ENCODE measurements around the gene ARSB. TPM values are rescaled to one million over a fixed set of nuclear protein-coding genes. Genes with fewer than 3 reads are reported as not detected.
"Not testable (repeated sequence)": the region's sequence is repeated elsewhere in the genome, so short reads cannot be mapped to it uniquely, and the experiment has no call there.

The ARSB gene
- polyA plus RNA-seq, 4 donors, result 16.5 to 22.6 (median 22.0) TPM

GRCh38 chr5:78997090-78997489 lies 12.0 kb upstream of the ARSB start:
- DNase-seq (ENCODE audit: low read depth in 4 of 4, low spot score in 3 of 4), result no peak

- no peak for DNase-seq (ENCODE audit: low read depth in 4 of 4, low spot score in 3 of 4)
Observed at GRCh38 chr5:78995521-78996007, 10.5 kb upstream of the ARSB start.

DNA sequence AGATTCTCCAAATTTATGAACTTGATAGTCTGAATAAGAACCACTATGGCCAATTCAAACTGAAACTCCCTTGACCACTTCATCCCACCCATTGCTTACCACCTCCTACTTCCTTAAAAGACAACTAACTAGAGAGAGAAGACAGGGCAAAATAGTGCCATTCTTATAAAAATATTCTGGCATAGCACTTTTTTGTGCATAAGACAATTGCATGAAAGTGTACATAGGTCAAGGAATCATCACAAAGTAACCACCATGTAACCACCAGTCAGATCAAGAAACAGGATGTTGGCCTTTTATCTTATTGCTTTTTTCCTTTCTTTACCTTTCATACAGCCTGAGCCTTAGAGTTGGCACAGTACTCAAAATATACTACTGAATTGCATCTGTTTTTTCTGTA lies 8.1 kb upstream of the ARSB start:
- DNase-seq (ENCODE audit: low read depth in 4 of 4, low spot score in 3 of 4), result no peak

DNA sequence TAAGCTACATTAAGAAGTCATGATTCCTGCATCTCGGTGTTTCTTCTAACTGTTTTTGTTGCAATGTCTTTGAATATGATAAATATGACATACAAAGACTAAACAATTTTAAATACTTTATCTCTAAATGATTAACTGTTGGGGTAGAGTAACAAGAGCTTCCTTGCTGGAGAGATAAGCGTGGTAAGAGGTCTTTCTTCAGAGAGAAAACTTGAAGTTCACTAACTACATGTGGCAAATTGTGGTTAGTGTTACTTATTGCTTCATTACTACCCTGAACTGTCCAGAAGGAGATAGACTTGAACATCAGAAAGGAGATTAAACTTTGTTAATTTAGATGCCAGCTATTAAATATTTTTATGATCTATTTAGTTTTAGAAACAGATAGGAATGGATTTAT lies 7.0 kb upstream of the ARSB start:
- DNase-seq (ENCODE audit: low read depth in 4 of 4, low spot score in 3 of 4), result no peak

DNA sequence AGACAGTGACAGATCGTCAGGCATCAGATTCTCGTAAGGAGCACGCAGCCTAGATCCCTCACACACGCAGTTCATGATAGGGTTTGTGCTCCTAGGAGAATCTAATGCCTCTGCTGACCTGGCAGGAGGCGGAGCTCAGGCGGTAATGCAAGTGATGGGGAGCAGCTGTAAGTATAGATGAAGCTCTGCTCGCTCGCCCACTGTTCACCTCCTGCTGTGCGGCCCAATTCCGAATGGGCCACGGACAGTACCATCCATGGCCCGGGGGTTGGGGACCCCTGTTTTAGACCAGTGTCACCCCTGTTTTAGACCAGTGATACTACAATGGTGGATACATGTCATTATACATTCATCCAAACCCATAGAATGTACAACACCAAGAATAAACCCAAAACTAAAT lies 4.0 kb upstream of the ARSB start:
- no peak for DNase-seq (ENCODE audit: low read depth in 4 of 4, low spot score in 3 of 4)

- DNase-seq (ENCODE audit: low read depth in 4 of 4, low spot score in 3 of 4), result no peak
Observed at GRCh38 chr5:78985725-78986223, 664 bp upstream of the ARSB start.

DNA sequence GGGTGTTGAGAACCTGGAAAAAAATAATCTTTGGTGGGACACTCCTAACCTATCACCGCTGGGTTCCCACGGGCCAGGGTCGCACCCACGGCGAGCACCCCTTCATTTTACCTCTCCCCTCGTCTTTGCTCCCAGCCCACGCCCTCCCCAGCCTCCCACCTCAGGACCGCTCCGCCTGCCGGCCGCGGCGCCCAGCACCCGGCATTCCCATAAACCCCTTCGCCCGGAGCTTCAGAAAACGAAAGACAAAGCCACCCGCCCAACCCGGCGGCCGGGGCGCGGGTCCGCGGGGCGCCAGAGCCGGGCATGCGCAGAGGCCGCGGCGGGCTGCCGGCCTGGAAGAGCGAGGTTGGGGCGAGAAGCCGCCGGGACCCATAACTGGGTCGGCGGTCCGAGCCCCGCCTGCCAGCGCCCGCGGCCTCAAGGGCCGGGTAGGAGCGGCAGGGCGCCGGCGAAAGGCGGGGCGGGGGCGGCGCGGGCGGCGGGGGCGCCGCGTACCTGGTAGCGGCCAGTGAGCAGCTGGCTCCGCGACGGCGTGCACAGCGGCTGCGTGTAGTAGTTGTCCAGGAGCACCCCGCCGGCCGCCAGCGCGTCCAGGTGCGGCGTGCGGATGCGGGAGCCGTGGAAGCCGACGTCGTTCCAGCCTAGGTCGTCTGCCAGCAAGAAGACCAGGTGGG lies 533 bp downstream of the ARSB start:
- peak; percentile 70 to 83 (median 78) for DNase-seq (ENCODE audit: low read depth in 4 of 4, low spot score in 3 of 4)

- peak in 1 of 4 donors; percentile 36 for DNase-seq (ENCODE audit: low read depth in 4 of 4, low spot score in 3 of 4)
Observed at GRCh38 chr5:78983601-78984438, 1.3 kb downstream of the ARSB start.

DNA sequence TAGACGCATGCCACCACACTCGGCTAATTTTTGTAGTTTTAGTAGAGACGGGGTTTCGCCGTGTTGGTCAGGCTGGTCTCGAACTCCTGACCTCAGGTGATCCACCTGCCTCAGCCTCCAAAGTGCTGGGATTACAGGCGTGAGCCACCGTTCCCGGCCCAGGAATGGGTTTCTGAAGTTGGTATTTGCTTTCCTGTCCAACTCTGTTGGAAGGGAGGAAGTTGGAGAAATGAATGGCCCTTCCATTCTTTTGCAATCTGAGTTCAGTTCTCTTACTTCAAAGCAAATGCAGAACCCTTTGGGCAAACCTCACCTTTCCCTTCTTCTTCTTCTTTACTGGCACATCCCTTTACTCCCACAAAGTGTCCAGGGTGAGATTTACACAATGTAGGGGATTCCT lies 1.9 kb downstream of the ARSB start:
- not testable (repeated sequence) for DNase-seq (ENCODE audit: low read depth in 4 of 4, low spot score in 3 of 4)

DNA sequence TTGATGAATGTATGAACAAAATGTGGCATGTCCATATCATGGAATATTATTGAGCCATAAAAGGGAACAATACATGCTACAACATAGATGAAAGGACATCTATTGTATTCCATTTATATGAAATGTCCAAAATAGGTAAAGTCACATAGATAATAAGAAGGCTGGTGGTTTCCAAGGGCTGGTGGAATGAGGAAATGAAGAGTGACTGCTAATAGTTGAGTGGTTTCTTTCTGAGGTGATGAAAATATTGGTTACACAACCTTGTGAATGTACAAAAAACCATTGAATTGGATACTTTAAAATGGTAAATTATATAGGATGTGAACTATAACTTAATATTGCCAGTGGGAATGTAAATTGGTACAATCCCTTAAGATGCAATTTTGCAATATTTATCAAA lies 5.2 kb downstream of the ARSB start:
- DNase-seq (ENCODE audit: low read depth in 4 of 4, low spot score in 3 of 4), result no peak

- DNase-seq (ENCODE audit: low read depth in 4 of 4, low spot score in 3 of 4), result no peak
Observed at GRCh38 chr5:78979117-78979742, 5.9 kb downstream of the ARSB start.

- no peak for DNase-seq (ENCODE audit: low read depth in 4 of 4, low spot score in 3 of 4)
Observed at GRCh38 chr5:78975035-78975434, 10.1 kb downstream of the ARSB start.

- DNase-seq (ENCODE audit: low read depth in 4 of 4, low spot score in 3 of 4), result no peak
Observed at GRCh38 chr5:78974601-78975000, 10.5 kb downstream of the ARSB start.

DNA sequence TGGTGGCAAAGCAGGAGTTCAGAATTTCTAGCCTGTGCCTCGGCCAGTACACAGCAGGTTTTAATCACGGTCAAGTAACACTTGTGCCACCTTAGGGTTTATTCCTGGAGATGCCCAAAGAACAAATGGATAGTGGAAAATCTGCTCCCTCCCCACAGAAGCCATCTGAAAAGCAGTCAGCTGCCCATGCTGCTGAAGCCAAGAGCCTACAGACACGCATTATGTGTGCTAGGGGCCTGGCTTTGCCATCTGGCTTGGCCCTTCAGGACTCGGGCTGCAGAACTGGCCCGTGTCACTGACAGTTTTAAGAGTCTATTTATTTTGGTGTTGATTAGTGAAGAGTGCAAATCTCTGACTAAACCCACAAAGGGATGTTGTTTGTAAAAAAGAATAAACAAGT lies 11.1 kb downstream of the ARSB start:
- no peak for DNase-seq (ENCODE audit: low read depth in 4 of 4, low spot score in 3 of 4)

DNA sequence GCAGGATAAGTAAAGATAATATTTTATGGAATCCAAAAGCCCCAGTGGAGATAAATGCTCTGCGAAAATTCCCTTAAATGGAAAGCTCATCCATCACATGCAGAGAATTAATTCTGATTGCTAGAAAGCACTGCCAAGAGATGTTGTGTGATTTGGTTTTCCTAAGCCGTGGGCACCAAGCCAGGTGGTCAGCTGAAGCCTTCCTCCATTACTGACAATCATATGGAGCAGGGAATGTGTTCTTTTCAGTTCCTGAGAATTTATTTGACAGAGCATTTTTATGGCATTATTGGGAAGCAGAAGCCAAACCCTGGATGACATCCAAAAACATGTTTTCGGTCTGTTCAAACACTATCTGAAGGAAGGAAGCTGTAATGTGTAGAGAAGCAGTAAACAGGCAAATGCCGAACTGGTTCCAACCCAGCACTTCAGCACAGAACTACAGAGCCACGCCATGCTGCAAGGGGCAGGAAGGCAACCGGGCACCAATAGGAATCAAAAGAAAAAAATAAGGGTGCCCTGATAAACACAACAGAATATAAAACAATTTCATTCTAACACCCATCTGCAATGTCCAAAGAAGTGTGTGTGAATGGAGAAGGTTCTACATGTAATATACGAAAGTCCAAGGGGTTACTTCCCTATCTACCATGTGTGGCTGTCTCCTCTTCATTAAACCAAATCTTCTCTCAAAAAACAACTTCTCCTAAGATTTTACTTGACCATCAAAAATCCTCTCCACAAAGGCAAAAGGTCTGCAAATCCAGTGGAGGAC lies 12.3 kb downstream of the ARSB start:
- DNase-seq (ENCODE audit: low read depth in 4 of 4, low spot score in 3 of 4), result peak in 2 of 4 donors; percentile 50 to 54

DNA sequence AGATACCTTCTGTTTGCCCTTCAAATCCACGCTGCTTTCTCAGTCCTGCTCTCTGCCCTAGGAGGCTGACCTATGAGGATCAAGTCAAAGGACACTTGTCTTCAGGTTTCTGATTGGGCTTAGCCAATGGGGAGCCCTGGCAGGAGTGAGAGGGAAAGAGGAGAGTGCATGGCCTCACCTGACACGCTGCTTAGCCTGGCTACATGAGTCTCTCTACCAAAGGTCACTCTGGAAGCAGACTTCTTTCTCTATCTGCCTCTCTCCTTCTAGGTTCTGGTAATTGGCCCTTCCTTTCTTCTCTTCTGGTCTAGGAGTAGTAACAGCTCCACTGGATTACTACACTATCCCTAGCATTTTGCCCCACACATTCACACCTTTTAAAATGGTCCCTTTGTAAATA lies 13.1 kb downstream of the ARSB start:
- no peak for DNase-seq (ENCODE audit: low read depth in 4 of 4, low spot score in 3 of 4)

DNA sequence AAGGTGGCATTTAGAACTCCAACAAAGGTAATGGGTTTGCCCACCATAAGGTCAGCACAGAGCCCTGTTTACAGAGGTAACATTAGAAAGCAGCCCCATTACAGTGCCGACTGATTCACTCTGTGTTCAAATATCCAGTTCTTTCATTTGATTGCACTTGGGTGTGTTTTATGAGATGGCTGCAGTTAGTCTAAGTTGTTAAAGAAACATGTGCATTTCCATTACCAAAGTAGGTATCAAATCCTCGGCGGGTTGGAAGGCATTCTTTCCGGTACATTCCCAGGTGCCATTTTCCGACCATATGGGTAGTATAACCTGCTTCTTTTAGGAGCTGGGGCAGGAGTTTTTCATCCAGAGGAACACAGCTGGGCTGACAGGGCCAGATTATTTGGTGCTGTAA lies 16.3 kb downstream of the ARSB start:
- no peak for DNase-seq (ENCODE audit: low read depth in 4 of 4, low spot score in 3 of 4)

DNA sequence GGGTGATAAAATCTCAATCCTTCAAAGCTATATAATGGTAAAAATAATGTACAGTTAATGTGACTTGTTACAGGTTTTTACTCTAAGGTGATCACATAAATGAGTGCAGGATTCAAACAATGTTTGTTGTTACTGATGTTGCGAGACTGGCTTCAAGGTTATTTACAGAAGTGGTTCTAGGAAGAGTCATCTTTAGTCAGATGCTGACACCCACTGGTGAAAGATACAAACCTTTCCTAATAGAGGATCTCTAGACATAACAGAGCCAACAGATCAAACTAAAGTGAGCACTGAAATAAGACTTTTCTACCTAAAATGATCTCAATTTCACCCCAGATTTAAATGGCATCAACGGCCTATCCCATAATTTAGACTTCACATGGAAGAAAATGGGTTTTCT lies 20.2 kb downstream of the ARSB start:
- DNase-seq (ENCODE audit: low read depth in 4 of 4, low spot score in 3 of 4), result peak in 1 of 4 donors; percentile 49

- DNase-seq (ENCODE audit: low read depth in 4 of 4, low spot score in 3 of 4), result no peak
Observed at GRCh38 chr5:78961743-78962142, 23.4 kb downstream of the ARSB start.

- no peak for DNase-seq (ENCODE audit: low read depth in 4 of 4, low spot score in 3 of 4)
Observed at GRCh38 chr5:78959767-78960166, 25.3 kb downstream of the ARSB start.

Measured in right renal pelvis (tissue), 4 donors.